Measurements from ENCODE around the gene CDCA8. TPM values are rescaled to one million over a fixed set of nuclear protein-coding genes. Genes with fewer than 3 reads are reported as not detected.

Gene CDCA8
- total RNA-seq, 1 experiment from 2014 or later = 51.7 TPM

- H3K9ac ChIP-seq (ENCODE audit: low read length) = no peak overlapping the region
- H2AFZ ChIP-seq (ENCODE audit: low read depth, low read length, poor library complexity, severe bottlenecking) = no peak overlapping the region
- no peak overlapping the region for H3K4me3 ChIP-seq (replicated peaks in 1 of 2; ENCODE audit: low read depth in 1 of 2, low read length in 2 of 2)
- H3K79me2 ChIP-seq (ENCODE audit: insufficient read depth, low read length) = no peaks in the 10 kb centered on the region
- no peaks in the 10 kb centered on the region for H3K36me3 ChIP-seq (ENCODE audit: control insufficient read depth in 1 of 2, insufficient read depth in 2 of 2, low read length in 2 of 2)
- ChIA-PET CTCF (no interaction called here), POLR2A (no interaction called here), RAD21 (ENCODE audit: low non-redundant PET in 1 of 2, low total read pairs in 2 of 2, uncharacterized antibody in 2 of 2, unreplicated experiment in 2 of 2) (no interaction called here)
- no peak overlapping the region for H3K4me2 ChIP-seq (ENCODE audit: low read length)
- no peaks in the 10 kb centered on the region for H3K27me3 ChIP-seq (ENCODE audit: insufficient read depth, low read length)
- no peaks in the 10 kb centered on the region for H3K9me2 ChIP-seq (ENCODE audit: insufficient read depth)
- no peak for TF ChIP-seq SP1 (IDR thresholded peaks at IDR 0.05; ENCODE audit: low read depth)
- no peak for TF ChIP-seq JUND (IDR thresholded peaks at IDR 0.05)
- no peak for TF ChIP-seq CBX3 (IDR thresholded peaks at IDR 0.05; ENCODE audit: low read depth)
- no peak for TF ChIP-seq CTCF (IDR thresholded peaks at IDR 0.05 in 2 of 3, conservative IDR thresholded peaks at IDR 0.05 in 1 of 3; ENCODE audit: borderline replicate concordance in 1 of 3, insufficient read depth in 1 of 3, low read depth in 2 of 3, low read length in 2 of 3)
- TF ChIP-seq TCF7L2 (IDR thresholded peaks at IDR 0.05; ENCODE audit: borderline replicate concordance, extremely low read depth, insufficient read depth, insufficient read length) = no peak
- TF ChIP-seq RAD21 (IDR thresholded peaks at IDR 0.05; ENCODE audit: low read depth) = no peak
- TF ChIP-seq EZH2phosphoT487 (IDR thresholded peaks at IDR 0.05; ENCODE audit: borderline replicate concordance) = no peak
- no peaks in the 10 kb centered on the region for H4K20me1 ChIP-seq (ENCODE audit: insufficient read depth)
- no peaks in the 10 kb centered on the region for H3K9me3 ChIP-seq (ENCODE audit: control insufficient read depth in 1 of 2, insufficient read depth in 1 of 2, low read depth in 1 of 2, low read length in 2 of 2)
- intact Hi-C loops (cut with micrococcal nuclease) = no loop called here
- BruUV-seq (replicated peaks) = no TSS peak
- H3K4me1 ChIP-seq (ENCODE audit: control insufficient read depth in 1 of 2, insufficient read depth in 2 of 2, low read length in 2 of 2) = no peaks in the 10 kb centered on the region
- DNase-seq (ENCODE audit: low read depth, low spot score) = no peak
- no peak overlapping the region for H3K27ac ChIP-seq (ENCODE audit: low read depth, low read length)
- ATAC-seq = no peak
These were observed 26.7 kb downstream of the CDCA8 start for GRCh38 chr1:37718901-37719571.
